Glutamatergic neuron (in vitro differentiated cells): ENCODE measurements around the gene SUSD3. TPM values are rescaled to one million over a fixed set of nuclear protein-coding genes. Genes with fewer than 3 reads are reported as not detected.

ENCODE experiments used
- DNase-seq: peaks from one replicate; pipeline ENCODE4 v3.0.0; 2022
- H3K27ac Mint-ChIP-seq: one replicate; pipeline ENCODE4 v1.8.0; 2020; ENCODE audit warnings: mild to moderate bottlenecking, mixed read lengths, inconsistent platforms; ENCODE audit not compliant: unreplicated experiment
- H3K27me3 Mint-ChIP-seq: one replicate; pipeline ENCODE4 v1.8.0; 2020; ENCODE audit warnings: mild to moderate bottlenecking, moderate library complexity, mixed read lengths, inconsistent platforms; ENCODE audit not compliant: unreplicated experiment
- H3K36me3 Mint-ChIP-seq: one replicate; pipeline ENCODE4 v1.8.0; 2020; ENCODE audit warnings: mild to moderate bottlenecking, mixed read lengths, inconsistent platforms; ENCODE audit not compliant: unreplicated experiment
- H3K4me1 Mint-ChIP-seq: one replicate; pipeline ENCODE4 v1.8.0; 2020; ENCODE audit warnings: mild to moderate bottlenecking, low read depth, mixed read lengths, inconsistent platforms; ENCODE audit not compliant: unreplicated experiment
- H3K4me3 Mint-ChIP-seq: one replicate; pipeline ENCODE4 v1.8.0; 2020; ENCODE audit warnings: mild to moderate bottlenecking, mixed read lengths, inconsistent platforms; ENCODE audit not compliant: unreplicated experiment
- H3K9me3 Mint-ChIP-seq: one replicate; pipeline ENCODE4 v1.8.0; 2020; ENCODE audit warnings: mild to moderate bottlenecking, moderate library complexity, mixed read lengths, inconsistent platforms; ENCODE audit not compliant: unreplicated experiment
- total RNA-seq: library from RNA; stranded (reverse); fragmentation: NEBNext Ultra II Directional; extraction: Animal tissue kit (Norgen Biotek cat#: 25700); gene quantifications from one replicate; pipeline ENCODE4 v1.2.1, GENCODE V29; 2021; ENCODE audit not compliant: unreplicated experiment
- TF ChIP-seq, protein P1 (sequence below): fragments of 200-600 bp; sonication (generic); IDR thresholded peaks from one replicate; pipeline ENCODE4 v1.5.0; 2021; ENCODE audit not compliant: partially characterized antibody, unreplicated experiment

The SUSD3 gene
- total RNA-seq, 1 donor from 2014 or later: not detected

DNA sequence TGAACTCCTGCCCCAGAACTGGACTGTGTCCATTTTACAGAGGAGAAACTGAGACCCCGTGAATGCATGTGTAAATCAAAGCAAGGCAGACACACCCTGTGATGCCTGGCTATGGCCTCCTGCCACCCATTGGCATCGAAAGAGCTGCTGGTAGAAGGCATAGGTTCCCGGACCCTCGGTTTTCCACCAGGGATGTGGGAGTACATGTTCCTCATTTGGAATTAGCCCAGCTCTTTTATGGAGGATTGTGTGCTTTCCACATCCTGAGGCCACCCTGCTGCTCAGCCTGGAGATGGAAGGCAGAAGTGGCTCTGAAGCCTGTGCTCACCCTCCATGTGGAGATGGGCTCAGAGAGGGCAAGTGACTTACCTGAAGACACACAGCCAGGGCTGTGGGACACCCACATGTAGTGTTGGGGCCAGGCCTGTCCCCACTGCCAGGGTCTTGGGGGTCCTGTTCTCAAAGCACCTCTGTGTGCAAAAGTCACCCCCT is 2.8 kb downstream of the SUSD3 start:
- Mint-ChIP-seq H3K4me3 (no peak overlapping the region), H3K36me3 (no peaks in the 10 kb centered on the region)
- TF ChIP-seq, protein P1, sequence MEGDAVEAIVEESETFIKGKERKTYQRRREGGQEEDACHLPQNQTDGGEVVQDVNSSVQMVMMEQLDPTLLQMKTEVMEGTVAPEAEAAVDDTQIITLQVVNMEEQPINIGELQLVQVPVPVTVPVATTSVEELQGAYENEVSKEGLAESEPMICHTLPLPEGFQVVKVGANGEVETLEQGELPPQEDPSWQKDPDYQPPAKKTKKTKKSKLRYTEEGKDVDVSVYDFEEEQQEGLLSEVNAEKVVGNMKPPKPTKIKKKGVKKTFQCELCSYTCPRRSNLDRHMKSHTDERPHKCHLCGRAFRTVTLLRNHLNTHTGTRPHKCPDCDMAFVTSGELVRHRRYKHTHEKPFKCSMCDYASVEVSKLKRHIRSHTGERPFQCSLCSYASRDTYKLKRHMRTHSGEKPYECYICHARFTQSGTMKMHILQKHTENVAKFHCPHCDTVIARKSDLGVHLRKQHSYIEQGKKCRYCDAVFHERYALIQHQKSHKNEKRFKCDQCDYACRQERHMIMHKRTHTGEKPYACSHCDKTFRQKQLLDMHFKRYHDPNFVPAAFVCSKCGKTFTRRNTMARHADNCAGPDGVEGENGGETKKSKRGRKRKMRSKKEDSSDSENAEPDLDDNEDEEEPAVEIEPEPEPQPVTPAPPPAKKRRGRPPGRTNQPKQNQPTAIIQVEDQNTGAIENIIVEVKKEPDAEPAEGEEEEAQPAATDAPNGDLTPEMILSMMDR: no peak

DNA sequence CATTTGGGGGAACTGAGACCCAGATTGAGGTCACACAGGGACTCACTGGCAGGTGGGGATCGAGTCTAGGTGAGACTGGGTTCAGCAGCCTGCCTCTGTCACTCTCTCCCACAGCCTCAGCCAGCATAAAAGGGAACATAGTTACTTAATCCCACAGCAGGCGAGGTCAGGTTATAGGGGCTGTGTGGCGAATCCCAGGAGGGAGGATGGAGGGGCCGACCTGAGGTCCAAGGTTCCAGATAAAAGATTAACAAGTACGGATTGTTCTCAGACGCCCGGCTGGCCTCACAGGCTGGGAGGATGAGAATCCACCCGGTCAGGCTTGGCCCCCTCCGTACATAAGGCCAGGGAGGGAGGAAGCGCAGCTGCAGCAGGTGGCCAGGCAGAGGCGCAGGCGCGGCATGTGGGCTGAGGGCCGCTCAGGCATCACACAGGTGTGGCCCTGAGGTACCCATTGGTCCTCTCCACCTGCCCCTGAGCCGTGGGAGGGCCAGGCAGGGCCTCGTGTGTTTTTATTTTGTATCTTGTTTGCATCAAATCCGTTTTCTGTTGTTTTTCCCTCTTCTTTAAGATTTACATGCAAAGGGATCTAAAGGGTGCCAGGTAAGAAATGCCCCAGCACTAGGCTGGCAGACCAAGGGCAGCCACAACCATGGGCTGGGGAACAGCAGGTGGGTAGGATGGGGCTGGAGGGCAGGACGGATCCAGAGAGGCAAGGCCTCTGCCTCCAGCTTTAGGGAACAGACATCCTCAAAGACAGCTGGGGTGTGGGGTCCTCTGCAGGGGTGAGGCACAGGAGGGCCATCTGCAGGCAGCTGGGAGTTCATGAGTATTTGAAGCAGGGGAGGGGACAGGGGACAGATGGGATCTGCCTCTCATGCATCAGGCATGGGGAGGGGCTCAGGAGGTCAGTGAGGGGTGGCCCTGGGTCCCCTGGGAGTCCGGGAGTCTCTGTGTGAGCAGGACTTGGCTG is 3.6 kb downstream of the SUSD3 start:
- TF ChIP-seq, protein P1: no peak

More for the DNA sequence above, 2.8 kb downstream of the SUSD3 start:
- Mint-ChIP-seq H3K27me3 (peaks cover 12% of the 10 kb centered on the region), H3K9me3 (peaks cover 8% of the 10 kb centered on the region), H3K27ac (no peak overlapping the region), H3K4me1 (peaks cover 8% of the 10 kb centered on the region)
- no peak for DNase-seq

DNA sequence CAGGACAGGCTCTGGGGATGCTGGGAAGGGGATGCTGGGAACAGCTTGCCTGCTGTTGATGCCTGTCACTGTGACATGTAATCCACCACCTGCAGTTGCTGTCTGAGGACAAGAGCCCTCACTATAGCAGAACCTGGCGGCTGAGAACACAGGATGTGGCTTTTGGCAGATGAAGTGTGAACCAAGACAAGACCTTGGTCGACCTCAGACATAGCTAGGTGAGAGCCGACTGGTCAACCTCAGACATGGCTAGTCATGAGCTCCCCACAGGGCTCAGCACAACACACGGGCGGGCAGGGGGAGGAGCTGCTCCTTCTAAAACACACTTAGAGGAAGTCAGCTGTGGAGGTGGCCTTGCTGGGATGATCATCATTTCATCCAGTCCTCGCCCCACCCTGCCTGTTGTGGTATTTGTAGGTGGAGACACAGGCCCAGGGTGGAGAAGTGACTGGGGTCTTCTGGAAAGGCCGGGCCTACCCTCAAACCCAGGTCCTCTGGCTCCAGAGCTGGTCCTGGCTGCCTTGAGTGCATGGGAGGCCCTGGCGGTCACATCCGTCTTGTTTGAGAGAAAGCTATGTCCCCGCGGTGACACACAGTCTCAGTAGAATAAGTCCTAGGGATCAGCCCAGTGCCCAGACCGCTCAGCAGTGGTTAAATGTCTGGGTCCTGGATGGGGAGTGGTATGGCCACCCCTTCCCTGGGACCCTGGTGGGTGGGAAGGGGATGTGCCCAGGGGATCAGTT is 6.1 kb downstream of the SUSD3 start:
- DNase-seq: no peak
- Mint-ChIP-seq H3K4me1 (peaks cover 8% of the 10 kb centered on the region), H3K9me3 (peaks cover 7% of the 10 kb centered on the region), H3K4me3 (no peak overlapping the region), H3K27me3 (peaks cover 8% of the 10 kb centered on the region), H3K27ac (no peak overlapping the region), H3K36me3 (no peaks in the 10 kb centered on the region)
- TF ChIP-seq, protein P1: no peak

More for the DNA sequence above, 3.6 kb downstream of the SUSD3 start:
- Mint-ChIP-seq H3K4me1 (peaks cover 8% of the 10 kb centered on the region), H3K27me3 (peaks cover 12% of the 10 kb centered on the region), H3K4me3 (peak overlapping the region; percentile 38), H3K27ac (peak overlapping the region; percentile 73), H3K36me3 (no peaks in the 10 kb centered on the region), H3K9me3 (peaks cover 8% of the 10 kb centered on the region)
- peak; percentile 60 for DNase-seq

DNA sequence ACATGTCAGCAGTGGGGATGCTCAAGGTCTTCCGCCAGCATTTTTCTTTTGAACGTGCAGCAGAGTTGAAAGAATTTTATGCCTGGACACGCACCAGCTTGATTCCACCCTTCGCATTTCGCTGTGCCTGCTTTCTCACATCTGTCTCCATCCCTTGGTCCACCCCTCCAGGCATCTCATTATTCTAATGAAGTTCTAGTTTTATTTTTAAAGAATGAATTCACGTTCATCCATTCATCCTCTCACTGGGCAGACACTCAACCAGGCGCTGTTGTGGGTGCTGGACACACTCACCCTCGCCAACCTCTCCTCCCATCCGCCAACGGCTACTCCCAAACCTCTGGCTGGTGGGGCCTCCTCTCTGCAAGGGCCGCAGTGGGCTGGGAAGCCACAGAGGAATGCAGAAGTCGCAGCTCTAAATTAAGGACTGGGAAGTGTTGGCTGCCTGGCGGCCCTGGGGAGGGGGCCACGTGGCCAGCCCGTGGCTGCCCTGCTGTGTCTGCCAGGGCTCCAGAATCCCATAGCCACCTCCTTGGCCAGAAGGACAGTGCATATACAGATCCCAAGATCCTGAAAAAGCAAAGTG is 6.7 kb downstream of the SUSD3 start:
- peaks cover 8% of the 10 kb centered on the region for H3K4me1 Mint-ChIP-seq
- no peak overlapping the region for H3K27ac Mint-ChIP-seq
- TF ChIP-seq, protein P1: no peak
- H3K9me3 Mint-ChIP-seq: peaks cover 7% of the 10 kb centered on the region
- no peak for DNase-seq
- no peak overlapping the region for H3K4me3 Mint-ChIP-seq
- peaks cover 8% of the 10 kb centered on the region for H3K27me3 Mint-ChIP-seq
- no peaks in the 10 kb centered on the region for H3K36me3 Mint-ChIP-seq
